Measurements from ENCODE around the gene RPS27L.
"Not testable (repeated sequence)": the region's sequence is repeated elsewhere in the genome, so short reads cannot be mapped to it uniquely, and the experiment has no call there.

Gene RPS27L

GRCh38 chr15:63112871-63113270 is 44.4 kb downstream of the RPS27L start:
- no peak overlapping the region for H3K4me3 ChIP-seq (replicated peaks; ENCODE audit: low read depth, low read length)
- DNase-seq (ENCODE audit: extremely low read depth, low read depth): no peak

DNA sequence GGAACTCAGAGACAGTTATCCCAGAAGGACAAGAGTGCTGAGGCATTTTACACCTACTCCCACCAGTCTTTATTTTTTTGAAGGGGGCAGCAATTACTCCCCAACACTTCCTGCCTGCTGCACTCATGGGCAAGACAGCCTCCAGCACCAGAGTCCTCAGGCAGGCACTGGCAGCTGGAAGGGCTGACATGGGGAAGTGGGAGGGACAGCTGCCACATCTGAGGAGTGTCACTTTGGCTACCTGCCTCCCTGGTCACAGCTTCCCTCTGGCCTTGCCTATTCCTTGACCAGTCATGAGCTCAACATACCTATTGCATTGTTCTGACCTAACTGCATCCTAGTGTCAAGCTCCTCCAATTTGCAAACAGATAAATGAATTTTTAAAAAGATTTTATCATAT is 45.8 kb downstream of the RPS27L start:
- no peak overlapping the region for H3K4me3 ChIP-seq (replicated peaks; ENCODE audit: low read depth, low read length)
- DNase-seq (ENCODE audit: extremely low read depth, low read depth): no peak
- TF ChIP-seq, protein P1, sequence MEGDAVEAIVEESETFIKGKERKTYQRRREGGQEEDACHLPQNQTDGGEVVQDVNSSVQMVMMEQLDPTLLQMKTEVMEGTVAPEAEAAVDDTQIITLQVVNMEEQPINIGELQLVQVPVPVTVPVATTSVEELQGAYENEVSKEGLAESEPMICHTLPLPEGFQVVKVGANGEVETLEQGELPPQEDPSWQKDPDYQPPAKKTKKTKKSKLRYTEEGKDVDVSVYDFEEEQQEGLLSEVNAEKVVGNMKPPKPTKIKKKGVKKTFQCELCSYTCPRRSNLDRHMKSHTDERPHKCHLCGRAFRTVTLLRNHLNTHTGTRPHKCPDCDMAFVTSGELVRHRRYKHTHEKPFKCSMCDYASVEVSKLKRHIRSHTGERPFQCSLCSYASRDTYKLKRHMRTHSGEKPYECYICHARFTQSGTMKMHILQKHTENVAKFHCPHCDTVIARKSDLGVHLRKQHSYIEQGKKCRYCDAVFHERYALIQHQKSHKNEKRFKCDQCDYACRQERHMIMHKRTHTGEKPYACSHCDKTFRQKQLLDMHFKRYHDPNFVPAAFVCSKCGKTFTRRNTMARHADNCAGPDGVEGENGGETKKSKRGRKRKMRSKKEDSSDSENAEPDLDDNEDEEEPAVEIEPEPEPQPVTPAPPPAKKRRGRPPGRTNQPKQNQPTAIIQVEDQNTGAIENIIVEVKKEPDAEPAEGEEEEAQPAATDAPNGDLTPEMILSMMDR (IDR thresholded peaks at IDR 0.05; ENCODE audit: low read depth, low read length, missing control alignments): no peak

More at GRCh38 chr15:63112871-63113270, 44.4 kb downstream of the RPS27L start:
- TF ChIP-seq, protein P1 (IDR thresholded peaks at IDR 0.05; ENCODE audit: low read depth, low read length, missing control alignments): no peak

- DNase-seq (ENCODE audit: extremely low read depth, low read depth): no peak
- H3K4me3 ChIP-seq (replicated peaks; ENCODE audit: low read depth, low read length): no peak overlapping the region
- TF ChIP-seq, protein P1 (IDR thresholded peaks at IDR 0.05; ENCODE audit: low read depth, low read length, missing control alignments): no peak
Observed at GRCh38 chr15:63110428-63111026, 46.8 kb downstream of the RPS27L start.

DNA sequence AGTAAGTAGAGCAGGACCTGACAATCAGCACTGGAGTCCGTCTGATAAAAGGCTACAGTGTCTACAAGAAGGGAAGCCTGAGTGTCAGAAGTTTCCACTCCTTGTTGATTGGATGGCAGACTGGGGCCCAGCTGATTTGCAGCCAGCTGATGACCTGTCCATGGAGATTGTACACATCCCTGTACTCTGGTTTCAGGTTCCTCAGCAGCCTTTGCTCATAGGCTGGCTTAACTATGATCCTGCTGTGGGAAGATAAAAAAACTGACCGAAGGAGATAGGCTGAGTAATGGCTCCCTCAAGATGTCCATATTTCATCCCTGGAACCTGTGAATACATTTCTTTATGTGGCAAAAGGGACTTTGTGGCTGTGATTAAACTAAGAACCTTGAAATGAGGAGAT is 47.4 kb downstream of the RPS27L start:
- no peak overlapping the region for H3K4me3 ChIP-seq (replicated peaks; ENCODE audit: low read depth, low read length)
- no peak for DNase-seq (ENCODE audit: extremely low read depth, low read depth)
- TF ChIP-seq, protein P1 (IDR thresholded peaks at IDR 0.05; ENCODE audit: low read depth, low read length, missing control alignments): no peak

DNA sequence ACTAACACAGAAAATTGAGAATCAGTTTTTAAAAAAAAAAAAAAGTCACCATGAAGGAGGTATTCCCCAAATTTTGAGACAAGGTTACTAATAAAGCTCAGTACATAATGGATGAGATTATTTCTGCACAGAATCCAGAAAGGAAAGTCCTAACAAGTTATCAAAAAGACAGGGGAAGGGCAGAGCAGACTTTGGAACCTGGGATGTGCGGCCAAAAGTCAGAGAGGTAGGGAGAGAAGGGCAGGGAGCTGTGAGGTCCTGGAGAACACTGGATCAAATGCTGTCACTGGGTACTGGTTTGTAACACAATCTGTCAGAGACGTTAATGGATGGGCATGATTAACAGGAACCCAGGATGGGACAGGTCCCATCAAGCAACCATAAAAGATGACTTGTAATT is 47.8 kb downstream of the RPS27L start:
- DNase-seq (ENCODE audit: extremely low read depth, low read depth): no peak
- no peak overlapping the region for H3K4me3 ChIP-seq (replicated peaks; ENCODE audit: low read depth, low read length)
- TF ChIP-seq, protein P1 (IDR thresholded peaks at IDR 0.05; ENCODE audit: low read depth, low read length, missing control alignments): no peak

DNA sequence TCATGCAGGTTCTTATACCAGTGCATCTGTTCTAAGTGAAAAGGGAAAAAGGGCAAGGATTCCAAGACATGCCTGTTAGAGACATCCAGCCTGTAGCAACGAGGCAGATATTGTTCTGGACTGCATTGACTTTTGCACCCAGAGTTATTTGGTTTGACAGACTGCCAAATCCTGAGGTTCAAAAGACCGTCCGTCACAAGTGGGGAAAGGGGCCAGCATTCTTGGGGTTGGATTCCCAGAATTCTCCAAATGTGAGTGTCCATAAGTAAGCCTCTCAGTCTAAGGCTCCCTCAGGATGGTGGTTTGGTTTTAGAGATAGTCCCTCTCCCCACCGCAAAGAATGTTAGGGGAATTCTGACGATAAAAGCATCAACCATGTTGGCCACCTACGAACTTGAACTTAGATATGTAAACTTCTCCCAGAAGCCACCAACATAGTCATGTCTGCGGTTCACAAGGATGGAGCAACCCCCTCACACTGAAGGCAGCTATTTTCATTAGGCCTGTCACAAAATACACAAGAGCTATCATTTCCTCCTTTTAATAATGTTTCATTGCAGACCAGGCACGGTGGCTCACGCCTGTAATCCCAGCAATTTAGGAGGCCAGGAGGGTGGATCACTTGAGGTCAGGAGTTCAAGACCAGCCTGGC is 49.3 kb downstream of the RPS27L start:
- TF ChIP-seq, protein P1 (IDR thresholded peaks at IDR 0.05; ENCODE audit: low read depth, low read length, missing control alignments): no peak
- no peak overlapping the region for H3K4me3 ChIP-seq (replicated peaks; ENCODE audit: low read depth, low read length)
- DNase-seq (ENCODE audit: extremely low read depth, low read depth): peak; percentile 99

DNA sequence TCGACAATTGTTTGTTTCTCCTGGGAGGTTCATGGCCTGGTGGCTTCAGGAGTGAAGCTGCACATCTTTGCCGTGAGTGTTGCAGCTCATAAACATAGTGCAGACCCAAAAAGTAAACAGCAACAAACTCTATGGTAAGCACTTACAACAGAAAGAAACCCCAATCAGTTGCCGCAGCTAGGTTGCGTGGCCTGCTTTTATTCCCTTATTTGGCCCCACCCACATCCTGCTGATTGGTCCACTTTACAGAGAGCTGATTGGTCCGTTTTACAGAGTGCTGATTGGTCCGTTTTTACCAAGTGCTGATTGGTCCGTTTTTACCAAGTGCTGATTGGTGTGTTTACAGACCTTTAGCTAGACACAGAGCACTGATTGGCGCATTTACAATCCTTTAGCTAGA is 51.9 kb downstream of the RPS27L start:
- H3K4me3 ChIP-seq (replicated peaks; ENCODE audit: low read depth, low read length); DNase-seq (ENCODE audit: extremely low read depth, low read depth): not testable (repeated sequence)

Data from HFF-Myc (cell line).